Measurements from ENCODE around the gene GID4. TPM values are rescaled to one million over a fixed set of nuclear protein-coding genes. Genes with fewer than 3 reads are reported as not detected.

The GID4 gene
- total and polyA plus RNA-seq, 2 of the 4 experiments (the other 2 are of a cell fraction), result 3.9 to 5.6 TPM

DNA sequence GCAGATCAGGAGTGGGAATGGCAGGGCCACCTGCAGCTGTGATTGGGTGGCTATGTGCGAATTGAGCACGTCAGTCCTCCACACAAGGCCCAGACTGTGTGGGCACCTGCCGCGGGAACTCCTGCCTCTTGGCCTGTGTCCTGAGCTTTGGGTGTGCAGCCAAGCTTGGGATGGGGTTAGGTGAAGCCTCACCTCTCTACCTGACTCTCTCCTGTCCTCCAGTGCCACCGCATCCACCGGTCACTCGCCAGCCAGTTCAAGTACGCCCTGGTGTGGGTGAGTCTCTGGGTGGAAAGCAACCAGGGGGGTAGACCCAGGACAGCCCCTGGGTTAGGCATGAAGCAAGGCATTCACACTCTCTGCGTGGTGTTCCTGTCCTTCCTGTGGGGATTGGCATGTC is 67.0 kb downstream of the GID4 start:
- no peak overlapping the region for H3K4me2 ChIP-seq (ENCODE audit: low read depth, low read length)
- H2BK5ac ChIP-seq (ENCODE audit: low read depth, low read length, poor library complexity, severe bottlenecking), result no peak overlapping the region
- H2AFZ ChIP-seq (replicated peaks; ENCODE audit: low read length, poor library complexity), result no peak overlapping the region
- no CpG with 5 or more reads among the region's 9 CpGs for WGBS, 2 experiments (ENCODE audit: extremely low coverage in 2 of 2, insufficient read length in 1 of 2)
- H3K36me3 ChIP-seq (ENCODE audit: control insufficient read depth, insufficient read depth, low read length), result peaks cover 42% of the 10 kb centered on the region
- ChIA-PET POLR2A (ENCODE audit: unreplicated experiment) (no interaction called here), CTCF (no interaction called here)
- no peak for ATAC-seq (ENCODE audit: low read depth)
- H3K27me3 ChIP-seq (ENCODE audit: control insufficient read depth, insufficient read depth, low read length), result no peaks in the 10 kb centered on the region
- no peak for DNase-seq
- H2BK20ac ChIP-seq (ENCODE audit: low read depth, low read length), result no peak overlapping the region
- H4K5ac ChIP-seq (ENCODE audit: low read depth, low read length), result no peak overlapping the region
- H3K4me3 ChIP-seq (ENCODE audit: insufficient read depth, low read depth, low read length), result no peak overlapping the region
- no peak overlapping the region for H3K23ac ChIP-seq (ENCODE audit: low read depth, low read length)
- no peak overlapping the region for H3K56ac ChIP-seq (ENCODE audit: extremely low read depth, insufficient read depth, low read length)
- no peaks in the 10 kb centered on the region for H4K20me1 ChIP-seq (ENCODE audit: insufficient read depth, low read length)
- H2AK5ac ChIP-seq (ENCODE audit: low read depth, low read length), result no peak overlapping the region
- no peaks in the 10 kb centered on the region for H3K9me3 ChIP-seq (ENCODE audit: control insufficient read depth, insufficient read depth, low read length)
- no peak overlapping the region for H4K8ac ChIP-seq (ENCODE audit: low read depth in 2 of 2, low read length in 2 of 2)
- no peak overlapping the region for H2BK15ac ChIP-seq (ENCODE audit: low read depth, low read length)
- TF ChIP-seq NFE2L2 (IDR thresholded peaks at IDR 0.05; ENCODE audit: low read depth, low read length), result no peak
- no peak overlapping the region for H3K14ac ChIP-seq (replicated peaks; ENCODE audit: low read depth, low read length)
- BruUV-seq (replicated peaks), result no TSS peak
- no peaks in the 10 kb centered on the region for H3K79me1 ChIP-seq (ENCODE audit: low read depth in 1 of 2, low read length in 2 of 2)
- peaks cover 5% of the 10 kb centered on the region; the same call in 1 of the 2 replicates for H3K9me1 ChIP-seq (ENCODE audit: insufficient read depth, low read length)
- H3K18ac ChIP-seq (ENCODE audit: low read depth, low read length), result no peak overlapping the region
- no peak overlapping the region for H3K9ac ChIP-seq (ENCODE audit: low read depth, low read length)
- no peak overlapping the region for H2AK9ac ChIP-seq (replicated peaks; ENCODE audit: low read depth, low read length, poor library complexity)
- no peak overlapping the region for H2BK120ac ChIP-seq (ENCODE audit: low read depth, low read length)
- dilution Hi-C loops (cut with HindIII; ENCODE audit: low sequenced_read_pairs, unreplicated experiment) (no loop called here), in situ Hi-C loops (cut with MboI; ENCODE audit: low sequenced_read_pairs) (no loop called here), intact Hi-C loops (cut with micrococcal nuclease) (no loop called here)
- no peak overlapping the region for H3K27ac ChIP-seq (ENCODE audit: insufficient read depth, low read length)
- no peak overlapping the region for H3K4ac ChIP-seq (ENCODE audit: low read depth, low read length)
- H4K91ac ChIP-seq (ENCODE audit: insufficient read depth, low read depth, low read length), result no peak overlapping the region
- H3K4me1 ChIP-seq (ENCODE audit: control insufficient read depth, insufficient read depth, low read length), result no peaks in the 10 kb centered on the region

All from IMR-90 (cell line).